Adrenal gland (tissue), 5 donors: ENCODE measurements around the gene LIPC.

Source experiments
- CTCF ChIP-seq, 6 experiments: fragments of 450-650 bp in 4 of 6; fragments of 200-600 bp in 2 of 6; sonication (generic) in 1 of 6; IDR thresholded peaks; 1 replicate in 5 of 6; 2 replicates in 1 of 6; pipeline versions ENCODE4 v1.5.1 to v1.8.0; 2016 to 2021; ENCODE audit warnings: antibody characterized with exemption in 6 of 6, mild to moderate bottlenecking in 2 of 6, moderate library complexity in 1 of 6
- POLR2A ChIP-seq, 2 donors: fragments of 450-650 bp; IDR thresholded peaks; one replicate each; pipeline ENCODE4 v1.6.1; 2017; ENCODE audit warnings: antibody characterized with exemption in 2 of 2, mild to moderate bottlenecking in 2 of 2, moderate library complexity in 1 of 2
- donor health status: DM: no; HTN: no; CAD: no.

- TF ChIP-seq CTCF (IDR thresholded peaks at IDR 0.05) (no peak), POLR2A (IDR thresholded peaks at IDR 0.05) (no peak)
These were observed 25.9 kb upstream of the LIPC start for GRCh38 chr15:58405865-58406264.
